Measurements from ENCODE around the gene TMEM53.

GRCh38 chr1:44696789-44697345 is 22.6 kb upstream of the TMEM53 start:
- TF ChIP-seq, protein P1, sequence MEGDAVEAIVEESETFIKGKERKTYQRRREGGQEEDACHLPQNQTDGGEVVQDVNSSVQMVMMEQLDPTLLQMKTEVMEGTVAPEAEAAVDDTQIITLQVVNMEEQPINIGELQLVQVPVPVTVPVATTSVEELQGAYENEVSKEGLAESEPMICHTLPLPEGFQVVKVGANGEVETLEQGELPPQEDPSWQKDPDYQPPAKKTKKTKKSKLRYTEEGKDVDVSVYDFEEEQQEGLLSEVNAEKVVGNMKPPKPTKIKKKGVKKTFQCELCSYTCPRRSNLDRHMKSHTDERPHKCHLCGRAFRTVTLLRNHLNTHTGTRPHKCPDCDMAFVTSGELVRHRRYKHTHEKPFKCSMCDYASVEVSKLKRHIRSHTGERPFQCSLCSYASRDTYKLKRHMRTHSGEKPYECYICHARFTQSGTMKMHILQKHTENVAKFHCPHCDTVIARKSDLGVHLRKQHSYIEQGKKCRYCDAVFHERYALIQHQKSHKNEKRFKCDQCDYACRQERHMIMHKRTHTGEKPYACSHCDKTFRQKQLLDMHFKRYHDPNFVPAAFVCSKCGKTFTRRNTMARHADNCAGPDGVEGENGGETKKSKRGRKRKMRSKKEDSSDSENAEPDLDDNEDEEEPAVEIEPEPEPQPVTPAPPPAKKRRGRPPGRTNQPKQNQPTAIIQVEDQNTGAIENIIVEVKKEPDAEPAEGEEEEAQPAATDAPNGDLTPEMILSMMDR (conservative IDR thresholded peaks at IDR 0.05 in 1 of 2, IDR thresholded peaks at IDR 0.05 in 1 of 2; ENCODE audit: low read depth in 1 of 2, low read length in 2 of 2) = no peak
- TF ChIP-seq EZH2 (IDR thresholded peaks at IDR 0.05; ENCODE audit: low read length, missing control alignments) = no peak
